Measurements from ENCODE around the gene RGL2. TPM values are rescaled to one million over a fixed set of nuclear protein-coding genes. Genes with fewer than 3 reads are reported as not detected.

RGL2 gene
- total and polyA plus RNA-seq, 2 of the 4 experiments (the other 2 are of a cell fraction) = 4.1 to 26.9 TPM

GRCh38 chr6:33304216-33304615, 5.5 kb upstream of the RGL2 start:
- H3K4ac ChIP-seq (ENCODE audit: low read depth, low read length) = no peak overlapping the region
- no peak overlapping the region for H3K56ac ChIP-seq (ENCODE audit: extremely low read depth, insufficient read depth, low read length)
- no peaks in the 10 kb centered on the region for H3K9me3 ChIP-seq (ENCODE audit: control insufficient read depth, insufficient read depth, low read length)
- no peak overlapping the region for H4K8ac ChIP-seq (ENCODE audit: low read depth in 2 of 2, low read length in 2 of 2)
- no peak overlapping the region for H3K4me3 ChIP-seq (ENCODE audit: insufficient read depth, low read depth, low read length)
- in situ Hi-C loops (cut with MboI; ENCODE audit: low sequenced_read_pairs) (no loop called here), intact Hi-C loops (cut with micrococcal nuclease) (no loop called here), dilution Hi-C loops (cut with HindIII; ENCODE audit: low sequenced_read_pairs, unreplicated experiment) (no loop called here)
- no peak overlapping the region for H3K14ac ChIP-seq (replicated peaks; ENCODE audit: low read depth, low read length)
- H3K79me1 ChIP-seq (ENCODE audit: low read depth in 1 of 2, low read length in 2 of 2) = peaks cover 17 to 54% of the 10 kb centered on the region in 2 experiments
- no peak overlapping the region for H3K18ac ChIP-seq (ENCODE audit: low read depth, low read length)
- POLR2A ChIA-PET (ENCODE audit: unreplicated experiment) = no interaction called here
- peaks cover 19% of the 10 kb centered on the region for H3K36me3 ChIP-seq (ENCODE audit: control insufficient read depth, insufficient read depth, low read length)
- no peaks in the 10 kb centered on the region for H3K4me1 ChIP-seq (ENCODE audit: control insufficient read depth, insufficient read depth, low read length)
- H3K9me1 ChIP-seq (ENCODE audit: insufficient read depth, low read length) = no peaks in the 10 kb centered on the region
- H4K91ac ChIP-seq (ENCODE audit: insufficient read depth, low read depth, low read length) = no peak overlapping the region
- no peak overlapping the region for H3K27ac ChIP-seq (ENCODE audit: insufficient read depth, low read length)
- no peak overlapping the region for H2BK15ac ChIP-seq (ENCODE audit: low read depth, low read length)
- WGBS, 2 experiments (ENCODE audit: extremely low coverage in 2 of 2, insufficient read length in 1 of 2) = 90% methylated on average over 5 of the region's 16 CpGs; no CpG with 5 or more reads in 1 of the 2 experiments
- no peak overlapping the region for H3K9ac ChIP-seq (ENCODE audit: low read depth, low read length)
- CTCF ChIA-PET = no interaction called here
- no peak overlapping the region for H2BK120ac ChIP-seq (ENCODE audit: low read depth, low read length)
- no TSS peak for BruUV-seq (replicated peaks)
- H3K4me2 ChIP-seq (ENCODE audit: low read depth, low read length) = no peak overlapping the region
- no peaks in the 10 kb centered on the region for H3K27me3 ChIP-seq (ENCODE audit: control insufficient read depth, insufficient read depth, low read length)
- H2BK5ac ChIP-seq (ENCODE audit: low read depth, low read length, poor library complexity, severe bottlenecking) = no peak overlapping the region
- no peak for ATAC-seq (ENCODE audit: low read depth)
- no peak overlapping the region for H3K23ac ChIP-seq (ENCODE audit: low read depth, low read length)
- no peak for DNase-seq
- no peak overlapping the region for H2AFZ ChIP-seq (replicated peaks; ENCODE audit: low read length, poor library complexity)
- H2AK9ac ChIP-seq (replicated peaks; ENCODE audit: low read depth, low read length, poor library complexity) = no peak overlapping the region
- TF ChIP-seq CHD1 (IDR thresholded peaks at IDR 0.05; ENCODE audit: low read depth, low read length) (no peak), CEBPB (IDR thresholded peaks at IDR 0.05; ENCODE audit: low read depth, low read length) (no peak), RCOR1 (IDR thresholded peaks at IDR 0.05; ENCODE audit: insufficient replicate concordance, low read length) (no peak), RAD21 (IDR thresholded peaks at IDR 0.05; ENCODE audit: low read length) (no peak)
- TF ChIP-seq, protein P1, sequence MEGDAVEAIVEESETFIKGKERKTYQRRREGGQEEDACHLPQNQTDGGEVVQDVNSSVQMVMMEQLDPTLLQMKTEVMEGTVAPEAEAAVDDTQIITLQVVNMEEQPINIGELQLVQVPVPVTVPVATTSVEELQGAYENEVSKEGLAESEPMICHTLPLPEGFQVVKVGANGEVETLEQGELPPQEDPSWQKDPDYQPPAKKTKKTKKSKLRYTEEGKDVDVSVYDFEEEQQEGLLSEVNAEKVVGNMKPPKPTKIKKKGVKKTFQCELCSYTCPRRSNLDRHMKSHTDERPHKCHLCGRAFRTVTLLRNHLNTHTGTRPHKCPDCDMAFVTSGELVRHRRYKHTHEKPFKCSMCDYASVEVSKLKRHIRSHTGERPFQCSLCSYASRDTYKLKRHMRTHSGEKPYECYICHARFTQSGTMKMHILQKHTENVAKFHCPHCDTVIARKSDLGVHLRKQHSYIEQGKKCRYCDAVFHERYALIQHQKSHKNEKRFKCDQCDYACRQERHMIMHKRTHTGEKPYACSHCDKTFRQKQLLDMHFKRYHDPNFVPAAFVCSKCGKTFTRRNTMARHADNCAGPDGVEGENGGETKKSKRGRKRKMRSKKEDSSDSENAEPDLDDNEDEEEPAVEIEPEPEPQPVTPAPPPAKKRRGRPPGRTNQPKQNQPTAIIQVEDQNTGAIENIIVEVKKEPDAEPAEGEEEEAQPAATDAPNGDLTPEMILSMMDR (conservative IDR thresholded peaks at IDR 0.05; ENCODE audit: low read depth, low read length) = no peak
- no peak overlapping the region for H2AK5ac ChIP-seq (ENCODE audit: low read depth, low read length)
- no peak overlapping the region for H4K5ac ChIP-seq (ENCODE audit: low read depth, low read length)
- H4K20me1 ChIP-seq (ENCODE audit: insufficient read depth, low read length) = peaks cover 22% of the 10 kb centered on the region
- no peak overlapping the region for H2BK20ac ChIP-seq (ENCODE audit: low read depth, low read length)

Measured in IMR-90 (cell line).